ENCODE data around the gene DOCK11. TPM values are rescaled to one million over a fixed set of nuclear protein-coding genes. Genes with fewer than 3 reads are reported as not detected.

DOCK11 gene
- total and polyA plus RNA-seq, 9 of the 15 experiments (the other 6 are each of a cell fraction or from before 2014, with no cell fraction given): 41.8 to 77.8 (median 50.9) TPM

GRCh38 chrX:118538386-118538785 lies 42.8 kb downstream of the DOCK11 start (continued):
- TF ChIP-seq RERE (CRISPR knock-in tag; IDR thresholded peaks at IDR 0.05; ENCODE audit: borderline replicate concordance): no peak
- no peak for TF ChIP-seq GTF2E2 (tag; IDR thresholded peaks at IDR 0.05)
- TF ChIP-seq CBFA2T3 (IDR thresholded peaks at IDR 0.05): no peak
- no peak for TF ChIP-seq CCNT2 (IDR thresholded peaks at IDR 0.05; ENCODE audit: borderline replicate concordance, extremely low read depth, insufficient read length, low read depth, low read length)
- no peak for TF ChIP-seq ZBTB33 (CRISPR knock-in tag; IDR thresholded peaks at IDR 0.05)
- no peak for TF ChIP-seq HDGF (IDR thresholded peaks at IDR 0.05)
- no peak for TF ChIP-seq CHD4 (IDR thresholded peaks at IDR 0.05; ENCODE audit: insufficient read depth, insufficient replicate concordance, low read depth, low read length, poor library complexity, severe bottlenecking)
- TF ChIP-seq GTF2A2 (tag; IDR thresholded peaks at IDR 0.05): no peak
- TF ChIP-seq ATF2 (CRISPR knock-in tag; IDR thresholded peaks at IDR 0.05): no peak
- no peak for TF ChIP-seq KDM1A (IDR thresholded peaks at IDR 0.05)
